Glomerular endothelial cell (primary cell): ENCODE results near the gene CD81. TPM values are rescaled to one million over a fixed set of nuclear protein-coding genes. Genes with fewer than 3 reads are reported as not detected.
"Not testable (repeated sequence)": the region's sequence is repeated elsewhere in the genome, so short reads cannot be mapped to it uniquely, and the experiment has no call there.

ENCODE experiments used
- DNase-seq: peaks from one replicate; pipeline ENCODE4 v3.0.0-alpha.2; 2011; ENCODE audit warnings: low read depth, low spot score; ENCODE audit errors: extremely low read depth
- total RNA-seq: library from RNA; depleted of rRNA; stranded (reverse); fragments of >200 nt; gene quantifications from 2 replicates; pipeline ENCODE4 v1.2.3, GENCODE V29; 2015

The CD81 gene, protein sequence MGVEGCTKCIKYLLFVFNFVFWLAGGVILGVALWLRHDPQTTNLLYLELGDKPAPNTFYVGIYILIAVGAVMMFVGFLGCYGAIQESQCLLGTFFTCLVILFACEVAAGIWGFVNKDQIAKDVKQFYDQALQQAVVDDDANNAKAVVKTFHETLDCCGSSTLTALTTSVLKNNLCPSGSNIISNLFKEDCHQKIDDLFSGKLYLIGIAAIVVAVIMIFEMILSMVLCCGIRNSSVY
- 463 and 733 TPM in 2 replicates for total RNA-seq

DNA sequence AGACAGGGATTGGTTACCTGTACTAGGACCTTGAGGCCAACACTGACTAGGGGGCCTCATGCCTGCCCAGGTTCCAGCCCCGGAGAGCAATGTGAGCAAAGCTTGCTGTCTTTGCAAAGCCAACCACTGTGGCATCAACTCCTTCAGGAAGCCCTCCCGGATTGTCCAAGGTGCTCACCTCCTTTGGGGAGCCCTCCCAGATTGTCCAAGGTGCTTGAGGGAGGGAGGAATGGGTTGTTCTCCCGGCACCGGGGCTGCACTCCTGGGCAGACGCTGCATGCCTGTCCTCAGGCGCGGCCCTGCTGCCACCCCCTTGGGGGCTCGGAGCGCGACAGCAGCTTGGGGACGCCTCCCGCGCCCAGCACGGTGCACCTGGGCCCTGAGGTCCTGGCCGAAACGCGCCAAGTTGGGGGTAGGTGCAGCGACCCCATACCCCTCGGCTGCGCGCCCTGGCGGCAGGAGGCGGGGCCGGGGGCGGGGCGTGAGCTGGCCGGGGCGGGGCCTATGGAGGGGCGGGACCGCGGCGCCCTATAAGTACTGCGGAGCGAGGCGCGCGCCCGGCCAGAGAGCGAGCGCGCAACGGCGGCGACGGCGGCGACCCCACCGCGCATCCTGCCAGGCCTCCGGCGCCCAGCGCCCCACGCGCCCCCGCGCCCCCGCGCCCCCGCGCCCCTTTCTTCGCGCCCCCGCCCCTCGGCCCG is at the start of gene CD81:
Gene CD81, plus strand, starts transcription at position 560 of the 701 bp plus-strand sequence. CDS start 240 bp downstream, outside the sequence.
- DNase-seq, result no peak

DNA sequence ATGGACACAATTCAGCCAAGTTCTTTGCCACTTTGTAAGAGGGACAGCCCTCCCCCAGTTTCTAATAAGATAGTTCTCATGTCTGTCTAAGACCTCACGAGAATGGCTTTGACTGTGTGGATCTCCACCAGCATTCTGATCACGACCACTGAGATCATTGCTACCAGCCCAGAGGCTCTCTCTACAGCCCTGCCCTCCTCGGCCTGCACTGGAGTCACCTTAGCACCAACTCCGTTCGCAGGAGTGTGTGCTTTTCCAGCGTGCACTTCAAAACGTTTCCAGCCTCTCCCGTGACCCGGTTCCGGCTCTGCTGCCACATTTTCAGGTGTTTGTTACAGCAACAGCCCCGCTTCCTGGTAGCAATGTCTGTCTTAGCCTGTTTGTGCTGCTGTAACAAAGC is 49.1 kb upstream of the CD81 start:
- no peak for DNase-seq

DNA sequence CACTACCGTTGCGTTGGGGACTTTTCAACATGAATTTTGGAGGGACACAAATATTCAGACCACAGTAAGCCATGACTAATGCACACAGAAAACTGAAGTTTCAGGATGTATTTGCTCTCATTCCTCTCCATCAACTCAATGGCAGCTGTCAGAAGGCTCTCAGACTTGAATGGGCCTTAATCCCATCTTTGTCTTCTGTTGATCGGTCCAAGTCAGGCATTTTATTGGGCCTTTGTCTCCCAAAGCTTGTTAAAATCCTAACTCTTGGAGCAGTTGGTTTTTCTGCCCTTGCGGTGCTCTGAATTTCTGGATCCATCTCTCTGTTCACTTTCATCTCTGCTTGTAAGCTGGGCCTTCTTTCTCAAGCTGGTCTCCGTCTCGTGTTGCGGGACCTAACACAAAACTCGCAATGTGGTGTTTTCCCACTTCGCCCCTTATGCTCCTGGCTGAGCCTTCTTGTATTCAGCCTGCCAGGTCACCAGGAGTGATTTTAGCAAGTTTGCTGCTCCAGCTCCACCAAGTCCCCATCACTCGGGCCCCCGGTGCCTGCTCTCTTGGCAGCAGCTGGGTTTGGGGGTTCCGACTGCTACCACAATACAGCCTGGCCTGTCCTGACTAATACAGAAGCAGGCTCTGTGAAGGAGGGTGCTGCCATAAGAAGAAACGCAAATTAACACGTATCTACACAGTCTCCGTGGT is 48.3 kb upstream of the CD81 start:
- no peak for DNase-seq

DNA sequence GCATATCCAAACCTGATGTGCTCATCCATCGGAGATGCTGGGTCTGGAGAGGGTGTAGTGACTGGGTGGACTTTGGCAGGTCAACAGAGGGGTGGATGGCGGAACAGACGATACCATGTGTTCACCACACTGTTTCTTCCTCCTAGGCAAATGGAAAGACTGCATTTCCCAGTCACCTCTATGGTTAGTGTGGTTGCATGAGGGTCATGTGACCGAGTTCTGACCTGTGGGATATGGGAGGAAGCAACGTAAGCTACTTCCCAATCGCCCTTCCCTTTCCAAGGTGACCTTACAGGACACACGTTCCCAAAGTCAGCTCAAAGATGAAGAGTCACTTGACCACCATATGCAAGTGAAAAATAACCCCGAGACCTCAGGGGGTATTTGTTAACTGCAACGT is 47.6 kb upstream of the CD81 start:
- DNase-seq, result no peak

DNA sequence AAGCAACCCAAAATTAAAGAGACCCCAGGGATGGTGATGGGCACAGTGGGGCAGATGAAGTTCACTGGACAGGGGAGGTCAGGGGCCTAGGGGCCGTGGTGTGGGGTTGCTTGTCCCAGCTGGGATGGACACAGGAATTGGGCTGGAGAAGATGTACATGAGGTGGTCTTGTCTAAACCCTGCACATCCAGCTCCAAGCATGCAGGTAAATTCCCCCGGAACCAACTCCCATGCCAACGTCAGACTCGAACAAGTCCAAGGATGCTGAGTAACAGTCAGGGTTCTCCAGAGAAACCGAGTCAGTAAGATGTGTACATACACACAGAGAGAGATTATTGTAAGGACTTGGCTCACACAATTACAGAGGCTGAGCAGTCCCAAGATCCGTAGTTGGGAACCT is 46.4 kb upstream of the CD81 start:
- no peak for DNase-seq

DNA sequence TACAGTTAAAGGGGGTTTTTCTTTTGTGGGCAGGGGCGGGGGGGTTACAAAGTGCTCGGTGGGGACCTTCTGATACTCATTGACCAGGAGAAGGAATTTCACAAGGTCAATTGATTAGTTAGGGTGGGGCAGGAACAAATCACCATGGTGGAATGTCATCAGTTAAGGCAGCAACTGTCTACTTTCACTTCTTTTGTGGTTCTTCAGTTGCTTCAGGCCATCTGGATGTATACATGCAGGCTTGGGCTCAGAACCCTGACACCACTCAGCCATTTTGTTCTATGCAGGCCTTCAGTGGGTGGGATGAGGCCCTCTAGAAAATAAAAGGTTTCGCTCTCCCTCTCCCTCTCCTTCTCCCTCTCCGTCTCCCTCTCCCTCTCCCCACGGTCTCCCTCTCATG is 45.7 kb upstream of the CD81 start:
- no peak for DNase-seq

DNA sequence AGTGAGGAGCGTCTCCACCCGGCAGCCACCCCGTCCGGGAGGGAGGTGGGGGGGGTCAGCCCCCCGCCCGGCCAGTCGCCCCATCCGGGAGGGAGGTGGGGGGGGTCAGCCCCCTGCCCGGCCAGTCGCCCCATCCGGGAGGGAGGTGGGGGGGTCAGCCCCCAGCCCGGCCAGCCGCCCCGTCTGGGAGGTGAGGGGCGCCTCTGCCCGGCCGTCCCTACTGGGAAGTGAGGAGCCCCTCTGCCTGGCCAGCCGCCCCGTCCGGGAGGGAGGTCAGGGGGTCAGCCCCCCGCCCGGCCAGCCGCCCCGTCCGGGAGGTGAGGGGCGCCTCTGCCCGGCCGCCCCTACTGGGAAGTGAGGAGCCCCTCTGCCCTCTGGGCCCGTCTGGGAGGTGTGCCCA is 44.5 kb upstream of the CD81 start:
- not testable (repeated sequence) for DNase-seq

DNA sequence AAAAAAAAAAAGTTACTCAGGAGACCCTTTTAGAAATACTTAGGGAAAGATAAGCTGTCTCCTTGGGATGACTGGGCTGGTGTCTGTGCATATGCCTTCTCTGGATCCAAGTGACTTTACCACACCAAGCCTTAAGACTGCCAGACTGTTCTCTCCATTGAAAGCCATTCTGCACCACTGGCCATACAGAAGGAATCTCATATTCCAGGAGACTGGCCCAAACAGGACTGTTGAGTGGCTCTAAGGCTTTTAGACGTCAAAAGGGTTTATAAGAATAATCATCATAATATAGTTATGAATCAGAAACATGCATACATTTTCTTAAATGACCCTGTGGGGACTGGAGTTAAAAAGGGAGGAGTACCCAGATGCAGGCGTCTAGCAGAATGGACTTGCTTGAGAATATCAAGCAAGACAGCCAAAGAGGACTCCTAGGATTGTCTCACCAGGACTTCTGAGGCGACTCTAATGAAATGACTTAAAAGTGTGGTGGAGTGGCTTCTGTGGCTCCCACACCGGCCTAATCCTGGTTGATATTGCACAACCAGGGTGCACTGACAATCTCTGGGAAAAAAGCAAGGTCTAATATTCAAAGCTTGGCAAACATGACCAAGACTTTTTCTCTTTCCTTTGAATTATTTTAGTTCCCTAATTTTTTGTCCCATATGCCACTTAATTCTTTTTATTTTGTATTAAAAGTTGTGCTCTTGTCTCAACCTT is 43.5 kb upstream of the CD81 start:
- DNase-seq, result not testable (repeated sequence)

DNA sequence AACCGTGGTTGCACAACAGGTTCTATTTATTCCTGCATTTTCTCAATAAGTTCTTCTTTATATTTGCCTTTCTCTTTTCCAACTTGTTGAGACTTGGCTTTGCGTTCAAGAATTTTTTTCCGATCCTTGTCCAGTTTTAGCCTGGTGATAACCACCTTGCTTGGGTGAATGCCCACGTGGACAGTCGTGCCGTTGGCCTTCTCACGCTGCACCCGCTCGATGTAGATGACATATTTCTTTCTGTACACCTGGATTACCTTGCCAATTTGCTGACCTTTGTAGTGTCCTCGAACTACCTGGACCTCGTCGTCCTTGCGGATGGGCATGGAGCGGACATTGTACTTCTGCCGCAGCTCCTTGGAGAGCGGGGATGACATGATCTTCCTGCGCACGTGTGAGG is 41.8 kb upstream of the CD81 start:
- not testable (repeated sequence) for DNase-seq

DNA sequence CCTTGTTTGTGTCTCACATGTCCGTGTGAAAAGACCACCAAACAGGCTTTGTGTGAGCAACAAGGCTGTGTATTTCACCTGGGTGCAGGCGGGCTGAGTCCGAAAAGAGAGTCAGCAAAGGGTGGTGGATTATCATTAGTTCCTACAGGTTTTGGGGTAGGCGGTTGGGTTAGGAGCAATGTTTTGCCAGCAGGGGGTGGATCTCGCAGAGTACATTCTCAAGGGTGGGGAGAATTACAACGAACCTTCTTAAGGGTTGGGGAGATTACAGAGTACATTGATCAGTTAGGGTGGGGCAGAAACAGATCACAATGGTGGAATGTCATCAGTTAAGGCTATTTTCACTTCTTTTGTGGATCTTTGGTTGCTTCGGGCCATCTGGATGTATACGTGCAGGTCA is 38.4 kb upstream of the CD81 start:
- not testable (repeated sequence) for DNase-seq

DNA sequence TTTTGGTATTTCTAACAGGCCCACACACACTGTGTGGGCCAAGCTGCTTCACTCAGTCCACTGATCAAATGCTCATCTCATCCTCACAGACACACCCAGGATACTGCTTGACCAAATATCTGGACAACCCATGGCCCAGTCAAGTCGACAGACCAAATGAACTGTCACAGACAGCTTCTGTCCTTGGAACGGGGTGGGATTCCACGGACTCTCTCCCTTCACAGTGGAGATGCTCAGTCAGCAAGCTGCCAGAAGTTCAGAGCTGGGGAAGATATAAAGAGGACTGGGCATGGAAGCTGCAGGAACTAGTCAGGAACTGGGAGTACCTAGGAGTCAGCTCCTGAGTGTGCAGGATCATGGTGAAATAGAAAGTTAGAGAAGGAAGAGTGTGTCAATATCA is 34.6 kb upstream of the CD81 start:
- DNase-seq, result no peak

DNA sequence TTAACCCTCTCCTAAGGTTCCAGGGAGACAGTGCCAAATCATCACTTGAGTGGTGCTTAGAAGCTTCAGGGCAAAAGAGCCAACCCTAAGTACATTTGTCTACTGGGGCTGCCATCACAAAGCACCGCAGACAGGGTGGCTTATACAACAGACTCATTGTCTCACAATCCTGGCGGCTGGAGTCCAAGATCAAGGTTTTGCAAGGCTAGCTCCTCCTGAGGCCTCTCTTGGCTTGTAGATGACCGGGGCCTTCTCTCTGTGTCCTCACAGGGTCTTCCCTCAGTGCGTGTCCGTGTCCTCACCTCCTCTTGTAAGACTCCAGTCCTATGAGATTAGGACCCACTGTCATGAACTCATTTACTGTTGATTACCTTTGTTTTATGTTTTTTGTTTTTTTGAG is 34.1 kb upstream of the CD81 start:
- DNase-seq, result no peak

DNA sequence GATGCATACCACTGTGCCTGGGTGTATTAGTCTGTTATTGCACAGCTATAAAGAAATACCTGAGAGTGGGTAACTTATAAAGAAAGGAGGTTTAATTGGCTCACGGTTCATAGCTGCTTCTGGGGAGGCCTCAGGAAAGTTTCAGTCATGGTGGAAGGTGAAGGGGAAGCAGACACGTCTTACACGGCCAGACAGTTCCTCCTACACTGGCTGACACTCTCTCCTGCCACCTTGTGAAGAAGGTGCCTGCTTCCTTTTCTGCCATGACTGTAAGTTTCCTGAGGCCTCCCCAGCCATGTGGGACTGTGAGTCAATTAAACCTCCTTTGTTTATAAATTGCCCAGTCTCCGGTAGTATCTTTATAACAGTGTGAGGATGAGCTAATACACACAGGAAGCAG is 33.6 kb upstream of the CD81 start:
- DNase-seq, result no peak

DNA sequence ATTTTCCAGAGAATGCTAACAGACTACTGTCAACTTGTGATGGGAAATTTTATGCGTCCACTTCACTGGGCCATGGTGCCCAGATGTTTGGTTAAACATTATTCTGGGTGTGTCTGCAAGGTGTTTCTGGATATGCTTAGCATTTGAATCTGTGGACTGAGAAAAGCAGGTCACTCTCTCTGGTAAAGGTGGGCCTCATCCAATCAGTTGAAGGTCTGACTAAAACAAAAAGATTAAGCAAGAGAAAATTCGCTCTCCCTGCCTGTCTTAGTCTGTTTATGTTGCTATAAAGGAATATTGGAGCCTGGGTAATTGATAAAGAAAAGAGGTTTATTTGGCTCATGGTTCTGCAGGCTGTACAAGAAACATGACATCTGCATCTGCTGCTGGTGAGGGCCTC is 32.1 kb upstream of the CD81 start:
- DNase-seq, result no peak

DNA sequence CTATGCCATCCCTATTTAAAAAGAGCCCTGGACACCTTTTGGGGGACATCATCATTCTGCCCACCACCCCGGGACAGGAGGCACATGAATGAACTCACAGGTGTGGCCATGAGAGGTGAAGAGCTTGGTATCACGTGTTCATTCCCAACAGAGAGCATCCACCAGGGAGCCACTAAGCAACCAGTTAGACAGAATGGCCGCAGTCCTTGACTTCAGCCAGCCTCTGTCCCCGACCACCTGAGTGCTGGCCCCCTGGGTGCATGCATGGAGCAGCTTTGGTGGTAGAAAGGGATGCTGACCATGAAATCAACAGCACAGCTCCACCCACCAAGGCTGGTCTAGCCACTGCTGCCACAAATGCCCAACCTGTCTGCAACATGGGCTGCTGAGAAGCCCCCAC is 31.1 kb upstream of the CD81 start:
- no peak for DNase-seq

DNA sequence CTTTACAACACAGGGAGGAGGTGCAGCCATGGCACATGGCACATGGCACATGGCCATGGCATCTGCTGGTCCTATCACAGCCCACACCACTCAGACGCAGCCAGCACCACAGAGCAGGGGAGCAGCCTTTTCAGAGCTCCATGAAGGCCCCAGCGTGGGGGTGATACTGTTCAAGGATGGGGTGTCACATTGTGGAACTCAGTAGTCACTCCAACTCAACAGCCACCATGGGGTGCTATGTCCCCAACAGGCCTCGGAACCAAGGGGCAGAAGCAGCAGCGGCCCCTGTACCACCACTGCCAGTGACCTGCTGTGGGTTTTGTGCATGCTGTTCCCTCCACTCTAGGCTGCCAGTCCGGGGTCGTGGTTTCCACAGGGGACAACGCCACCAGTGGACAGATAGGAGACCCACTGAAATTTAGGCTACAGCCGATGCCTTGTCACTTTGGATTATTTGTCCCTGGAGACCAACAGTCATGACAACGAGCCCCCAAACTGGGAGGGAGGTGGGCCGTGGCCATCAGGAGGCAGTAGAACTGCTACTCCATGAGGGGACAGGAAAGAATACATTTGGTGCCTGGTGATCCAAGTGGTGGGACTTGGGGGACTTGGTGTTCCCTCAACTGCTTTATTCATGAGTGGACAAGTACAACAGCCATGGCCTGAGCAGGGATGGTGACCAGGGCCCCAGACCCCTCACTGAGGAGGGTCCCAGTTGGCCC is 30.4 kb upstream of the CD81 start:
- DNase-seq, result no peak

DNA sequence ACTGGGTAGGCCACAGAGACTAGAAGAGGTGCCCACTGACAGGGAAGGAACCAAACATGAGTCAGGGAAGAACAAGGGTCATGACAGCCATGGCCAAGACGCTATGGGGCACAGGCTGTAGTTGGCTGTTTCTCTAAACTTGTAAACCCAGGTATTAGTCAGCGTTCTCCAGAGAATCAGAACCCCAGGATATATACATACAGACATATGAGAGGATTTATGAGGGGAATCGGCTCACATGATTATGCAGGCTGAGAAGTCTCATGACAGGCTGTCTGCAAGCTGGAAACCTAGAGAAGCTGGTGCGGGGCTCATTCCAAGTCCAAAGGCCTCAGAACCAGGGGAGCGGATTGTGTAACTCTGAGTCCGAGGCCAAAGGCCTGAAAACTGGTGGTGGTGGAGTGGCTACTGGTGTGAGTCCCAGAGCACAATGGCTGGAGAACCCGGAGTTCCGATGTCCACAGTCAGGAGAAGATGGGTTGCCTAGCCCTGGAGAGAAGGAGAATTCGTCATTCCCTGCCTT is 29.7 kb upstream of the CD81 start:
- no peak for DNase-seq

DNA sequence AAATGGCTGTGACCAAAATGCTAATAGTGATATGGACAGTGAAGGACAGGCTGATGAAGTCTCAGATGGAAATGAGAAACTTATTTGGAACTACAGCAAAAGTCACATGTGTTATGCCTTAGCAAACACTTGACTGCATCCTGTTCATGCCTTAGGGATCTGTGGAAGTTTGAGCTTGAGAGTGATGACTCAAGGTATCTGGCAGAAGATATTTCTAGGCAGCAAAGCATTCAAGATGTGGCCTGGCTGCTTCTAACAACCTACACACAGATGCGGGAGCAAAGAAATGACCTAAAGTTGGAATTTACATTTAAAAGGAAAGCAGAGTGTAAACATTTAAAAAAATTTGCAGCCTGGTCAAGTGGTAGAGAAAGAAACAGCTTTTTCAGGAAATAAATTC is 28.1 kb upstream of the CD81 start:
- DNase-seq, result no peak

DNA sequence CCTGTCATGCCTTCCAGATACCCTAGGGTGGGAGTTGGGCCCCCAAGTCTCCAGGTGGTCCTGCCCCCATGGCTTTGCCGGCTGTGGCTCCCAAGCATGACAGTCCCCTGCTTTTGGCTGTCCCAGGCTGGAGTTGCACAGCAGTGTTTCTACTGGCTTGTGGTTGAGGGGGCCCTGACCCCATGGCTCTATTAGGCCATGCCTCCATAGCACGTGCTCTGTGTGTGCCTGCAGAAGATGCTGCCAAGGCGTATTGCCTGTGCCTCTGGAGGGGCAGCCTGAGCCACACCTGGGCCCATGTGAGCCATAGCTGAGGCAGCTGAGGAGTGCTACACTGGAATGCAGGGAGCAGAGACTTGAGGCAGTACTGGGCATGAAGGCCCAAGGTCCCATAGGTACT is 25.4 kb upstream of the CD81 start:
- DNase-seq, result no peak

DNA sequence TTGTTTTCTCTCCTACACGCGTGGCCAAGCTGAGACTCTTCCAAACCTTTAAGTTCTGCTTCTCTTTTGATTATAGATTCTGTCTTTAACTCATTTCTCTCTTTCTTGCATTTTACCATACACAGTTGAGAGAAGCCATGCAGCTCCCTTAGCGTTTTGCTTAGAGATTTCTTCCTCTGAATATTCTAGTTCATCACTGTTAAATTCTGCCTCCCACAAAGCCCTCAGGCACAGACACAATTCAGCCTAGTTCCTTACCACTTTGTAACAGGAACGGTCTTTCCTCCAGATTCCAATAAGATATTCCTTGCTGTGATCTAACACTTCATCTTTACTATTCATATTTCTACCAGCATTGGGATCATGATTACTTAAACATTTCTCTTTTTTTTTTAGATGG is 24.7 kb upstream of the CD81 start:
- DNase-seq, result no peak
